ENCODE measurements around the gene DERA.

GRCh38 chr12:16019136-16019535 lies 108.0 kb downstream of the DERA start:
- TF ChIP-seq, protein P1, sequence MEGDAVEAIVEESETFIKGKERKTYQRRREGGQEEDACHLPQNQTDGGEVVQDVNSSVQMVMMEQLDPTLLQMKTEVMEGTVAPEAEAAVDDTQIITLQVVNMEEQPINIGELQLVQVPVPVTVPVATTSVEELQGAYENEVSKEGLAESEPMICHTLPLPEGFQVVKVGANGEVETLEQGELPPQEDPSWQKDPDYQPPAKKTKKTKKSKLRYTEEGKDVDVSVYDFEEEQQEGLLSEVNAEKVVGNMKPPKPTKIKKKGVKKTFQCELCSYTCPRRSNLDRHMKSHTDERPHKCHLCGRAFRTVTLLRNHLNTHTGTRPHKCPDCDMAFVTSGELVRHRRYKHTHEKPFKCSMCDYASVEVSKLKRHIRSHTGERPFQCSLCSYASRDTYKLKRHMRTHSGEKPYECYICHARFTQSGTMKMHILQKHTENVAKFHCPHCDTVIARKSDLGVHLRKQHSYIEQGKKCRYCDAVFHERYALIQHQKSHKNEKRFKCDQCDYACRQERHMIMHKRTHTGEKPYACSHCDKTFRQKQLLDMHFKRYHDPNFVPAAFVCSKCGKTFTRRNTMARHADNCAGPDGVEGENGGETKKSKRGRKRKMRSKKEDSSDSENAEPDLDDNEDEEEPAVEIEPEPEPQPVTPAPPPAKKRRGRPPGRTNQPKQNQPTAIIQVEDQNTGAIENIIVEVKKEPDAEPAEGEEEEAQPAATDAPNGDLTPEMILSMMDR (IDR thresholded peaks at IDR 0.05; ENCODE audit: poor library complexity): no peak
- no peak for TF ChIP-seq EZH2 (IDR thresholded peaks at IDR 0.05; ENCODE audit: borderline replicate concordance)

All from hepatocyte (in vitro differentiated cells).